Measurements from ENCODE around the gene SATB1.

DNA sequence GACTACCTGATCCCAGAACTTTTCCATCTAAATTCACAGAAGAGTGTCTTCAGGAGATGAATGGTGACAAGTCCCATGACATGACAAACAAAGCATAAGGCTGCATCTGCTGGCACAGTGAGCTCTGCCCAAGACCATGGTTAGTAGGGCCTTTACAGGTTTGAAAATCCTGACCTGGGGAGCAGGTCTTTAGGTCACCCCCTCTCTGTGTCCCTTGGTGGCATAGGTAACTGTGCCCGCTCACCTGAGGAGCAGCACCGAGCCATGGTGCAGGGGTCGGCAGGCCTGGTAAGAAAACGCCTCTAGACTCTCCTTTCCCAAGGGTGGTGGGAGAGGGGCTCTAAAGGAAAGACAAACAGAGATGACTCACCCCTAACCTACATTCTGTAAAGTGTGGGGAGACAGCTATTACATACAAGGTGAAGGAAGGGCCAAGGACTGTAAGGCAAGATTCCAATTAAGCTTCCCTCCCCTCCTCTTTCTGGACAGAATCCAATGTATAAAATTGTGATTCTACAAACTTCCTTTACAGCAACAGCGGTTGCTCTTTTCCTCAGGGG lies 74.0 kb downstream of the SATB1 start:
- TF ChIP-seq CTCF (conservative IDR thresholded peaks at IDR 0.05) (no peak), EZH2 (IDR thresholded peaks at IDR 0.05; ENCODE audit: low read depth) (no peak)

Data from PC-9 (cell line).